WTC11 (cell line): ENCODE results near the gene ASTN1.

Experiments used
- ARID4B ChIP-seq: sonication (generic); formaldehyde crosslinking; IDR thresholded peaks from 2 replicates; pipeline ENCODE4 v1.8.0; 2023; ENCODE audit warnings: missing genetic modification reagents, mild to moderate bottlenecking, borderline replicate concordance
- CBFB ChIP-seq: sonication (generic); formaldehyde crosslinking; IDR thresholded peaks from 2 replicates; pipeline ENCODE4 v1.8.1; 2022; ENCODE audit warnings: mild to moderate bottlenecking, low read depth, missing genetic modification reagents
- E2F5 ChIP-seq: sonication (generic); formaldehyde crosslinking; IDR thresholded peaks from 2 replicates; pipeline ENCODE4 v1.8.1; 2022; ENCODE audit warnings: mild to moderate bottlenecking, moderate library complexity, missing genetic modification reagents
- KAT7 ChIP-seq: sonication (generic); formaldehyde crosslinking; IDR thresholded peaks from 2 replicates; pipeline ENCODE4 v1.8.1; 2023; ENCODE audit warnings: missing genetic modification reagents, mild to moderate bottlenecking, borderline replicate concordance
- PREB ChIP-seq: sonication (generic); formaldehyde crosslinking; IDR thresholded peaks from 2 replicates; pipeline ENCODE4 v1.8.1; 2022; ENCODE audit warnings: mild to moderate bottlenecking, missing genetic modification reagents, moderate library complexity, borderline replicate concordance
- ZNF512 ChIP-seq: sonication (generic); formaldehyde crosslinking; IDR thresholded peaks from 2 replicates; pipeline ENCODE4 v1.8.1; 2022; ENCODE audit warnings: missing genetic modification reagents, borderline replicate concordance

GRCh38 chr1:177142010-177142409, 22.5 kb downstream of the ASTN1 start:
- TF ChIP-seq ZNF512 (CRISPR knock-in tag) (no peak), ARID4B (CRISPR knock-in tag) (no peak), CBFB (no peak), E2F5 (CRISPR knock-in tag) (no peak), KAT7 (CRISPR knock-in tag) (no peak), PREB (CRISPR knock-in tag) (no peak)
